GM15510 (cell line): ENCODE measurements around the gene LILRB2.

Source experiments
- POLR2A ChIP-seq: IDR thresholded peaks from 3 replicates; pipeline ENCODE4 v1.6.1; 2011; ENCODE audit warnings: borderline replicate concordance; ENCODE audit not compliant: insufficient read length; ENCODE audit errors: extremely low read depth

The LILRB2 gene

GRCh38 chr19:54281007-54281728 is at the start of gene LILRB2:
LILRB2 (minus strand) TSS chr19:54281110; CDS start chr19:54280496, 614 bp downstream.
- no peak for TF ChIP-seq POLR2A

DNA sequence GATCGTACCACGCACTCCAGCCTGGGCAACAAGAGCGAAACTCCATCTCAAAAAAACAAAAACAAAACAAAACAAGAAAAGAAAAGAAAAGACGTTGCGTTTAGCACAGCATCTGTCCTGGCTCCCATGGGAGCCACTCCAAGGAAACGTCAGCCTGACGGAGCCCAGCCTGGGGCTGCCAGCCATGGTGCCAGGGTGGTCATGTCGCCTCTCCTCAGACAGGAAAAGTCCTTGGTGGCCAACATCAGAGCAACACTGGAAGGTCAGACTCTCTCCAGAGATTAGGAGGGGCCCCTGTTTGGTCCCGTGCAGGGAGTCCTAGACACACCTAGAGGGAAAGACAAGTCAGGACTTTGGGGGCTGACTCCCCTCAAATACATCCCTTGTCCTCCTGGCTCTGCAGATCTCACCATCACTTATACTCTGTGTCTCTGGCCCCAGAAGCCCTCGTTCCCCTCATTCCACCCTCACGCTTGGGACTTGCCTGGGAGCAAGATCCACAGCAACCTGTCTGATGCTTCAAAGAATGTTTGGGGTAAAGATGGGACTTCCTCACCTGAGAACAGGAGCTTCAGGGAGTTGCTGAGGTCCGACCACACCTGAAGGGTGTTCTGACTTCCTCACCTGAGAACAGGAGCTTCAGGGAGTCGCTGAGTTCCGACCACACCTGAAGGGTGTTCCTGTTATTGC is 48.7 kb upstream of the LILRB2 start:
- TF ChIP-seq POLR2A = no peak

DNA sequence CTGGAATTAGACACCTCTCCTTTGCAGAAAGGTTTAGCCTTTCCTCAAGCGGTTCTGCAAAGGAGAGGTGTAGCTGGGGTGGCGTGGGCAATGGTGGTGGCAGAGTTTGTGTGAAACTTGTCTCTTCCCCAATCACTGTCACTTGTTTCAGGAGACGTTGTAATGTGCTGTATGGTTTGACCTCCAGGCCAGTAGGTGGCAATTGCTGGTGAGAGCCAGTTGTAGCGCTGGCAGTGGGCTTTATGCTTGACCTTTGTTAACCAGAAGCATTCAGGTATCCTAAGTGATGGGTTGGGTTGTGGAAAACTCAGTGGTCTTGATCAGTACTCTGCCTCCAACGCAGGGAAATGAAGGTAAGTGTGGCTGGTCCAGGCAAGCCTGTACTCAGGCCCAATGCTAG is 44.7 kb upstream of the LILRB2 start:
- TF ChIP-seq POLR2A = no peak

- no peak for TF ChIP-seq POLR2A
Measured at GRCh38 chr19:54325194-54325621, 44.3 kb upstream of the LILRB2 start.

DNA sequence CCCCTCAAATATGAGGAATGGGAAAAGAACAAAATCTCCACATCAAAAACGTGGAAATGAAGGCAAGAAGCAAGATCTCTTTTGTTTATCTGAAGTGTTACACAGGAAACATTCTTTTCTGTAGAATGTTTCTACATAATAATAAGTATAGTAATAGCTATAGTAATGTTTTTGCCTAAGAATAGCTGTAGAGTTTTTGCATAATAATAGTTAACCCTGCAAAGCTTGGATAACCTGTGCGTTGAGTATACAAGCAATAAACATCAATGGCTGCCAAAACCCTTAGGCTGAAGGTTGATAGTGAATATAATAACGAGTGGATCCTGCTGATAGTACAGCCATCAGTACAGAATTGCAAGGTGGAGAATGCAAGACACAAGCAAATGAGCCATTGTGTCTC is 43.2 kb upstream of the LILRB2 start:
- no peak for TF ChIP-seq POLR2A

- no peak for TF ChIP-seq POLR2A
Measured at GRCh38 chr19:54319892-54320670, 39.2 kb upstream of the LILRB2 start.

- no peak for TF ChIP-seq POLR2A
Measured at GRCh38 chr19:54319049-54319448, 38.1 kb upstream of the LILRB2 start.

- TF ChIP-seq POLR2A = no peak
Measured at GRCh38 chr19:54317965-54318240, 37.0 kb upstream of the LILRB2 start.

GRCh38 chr19:54317108-54317964 is 36.4 kb upstream of the LILRB2 start:
- TF ChIP-seq POLR2A = no peak

DNA sequence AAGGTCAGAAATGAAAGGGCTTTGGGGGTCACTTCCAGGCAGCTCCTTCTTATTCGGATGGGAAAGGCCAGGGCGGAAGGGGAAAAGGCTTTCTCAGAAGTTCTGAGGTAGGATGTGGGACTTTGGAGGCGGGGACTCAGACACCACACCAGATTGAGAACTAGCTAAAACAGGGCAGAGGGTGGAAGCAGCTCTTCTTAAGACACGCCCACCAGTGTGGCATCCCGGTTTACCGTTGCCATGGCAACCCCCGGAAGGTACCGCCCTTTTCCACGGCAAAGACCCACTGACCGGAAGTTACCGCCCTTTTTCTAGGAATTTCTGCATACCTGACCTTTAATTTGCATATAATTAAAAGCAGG is 35.8 kb upstream of the LILRB2 start:
- TF ChIP-seq POLR2A = no peak

DNA sequence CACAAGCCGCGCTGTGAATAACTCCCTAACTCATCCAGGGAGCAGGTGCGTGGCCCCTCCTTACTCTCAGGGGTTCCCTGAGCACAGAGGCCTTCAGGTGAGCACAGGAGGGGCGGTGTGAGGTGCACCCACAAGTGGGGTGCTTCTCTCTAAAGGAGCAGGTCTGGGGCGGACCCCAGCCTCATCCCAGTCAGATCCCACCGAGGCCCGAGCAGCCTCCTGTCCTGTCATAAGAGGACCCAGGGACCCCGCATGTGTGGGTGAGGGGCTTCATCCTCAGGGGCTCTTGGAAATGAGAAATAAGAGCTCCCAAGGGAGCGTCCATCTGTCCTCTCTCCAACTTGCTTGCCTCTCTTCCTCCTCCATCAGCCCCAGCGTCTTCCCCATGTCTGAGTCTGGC is 35.0 kb upstream of the LILRB2 start:
- no peak for TF ChIP-seq POLR2A

DNA sequence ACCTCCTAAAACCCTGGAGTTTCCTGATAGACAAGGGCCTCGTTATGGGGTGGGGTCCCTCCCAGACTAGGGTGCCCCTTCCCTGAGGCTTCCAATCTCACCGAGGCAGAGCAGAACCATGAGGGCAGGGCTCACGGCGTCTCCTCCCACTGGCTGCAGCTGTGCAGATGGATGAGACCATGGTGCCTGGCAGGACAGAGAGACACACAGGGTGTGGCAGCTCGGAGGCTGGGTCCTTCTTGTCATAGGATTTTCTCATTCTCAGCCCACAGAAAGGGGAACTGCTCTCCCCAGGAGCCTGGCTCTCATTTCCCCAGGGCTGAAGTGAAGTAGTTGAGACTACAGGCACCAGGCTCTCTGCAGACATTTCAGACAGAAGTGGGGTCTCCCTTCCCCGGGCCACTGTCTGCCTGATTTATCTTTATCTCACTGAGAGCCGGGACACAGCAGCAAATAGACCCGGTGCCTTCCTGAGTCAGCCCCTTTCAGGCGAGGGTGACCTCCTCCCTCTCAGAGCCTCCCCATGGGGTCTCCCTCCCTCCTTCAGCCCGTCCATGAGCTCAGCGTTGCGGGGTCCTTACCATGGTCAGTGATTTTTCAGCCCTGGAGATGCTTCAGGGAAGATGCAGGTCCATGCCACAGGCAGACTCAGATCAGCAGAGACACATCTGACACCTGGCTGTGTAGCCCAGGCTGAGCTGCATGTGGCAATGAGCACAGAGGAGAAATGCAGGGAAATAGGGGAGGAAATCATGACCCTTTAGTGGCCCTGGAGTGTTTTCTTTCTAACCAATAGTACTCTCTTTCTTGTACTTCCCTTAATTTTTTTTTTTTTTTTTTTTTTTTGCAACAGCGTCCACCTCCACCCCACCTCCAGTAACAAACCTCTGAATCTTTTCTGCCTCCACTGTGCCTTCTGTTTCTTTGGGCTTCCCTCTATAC is 31.8 kb upstream of the LILRB2 start, which contains the start of gene LILRA5:
Gene LILRA5, minus strand, starts transcription at position 731 of the 942 bp plus-strand sequence. Its CDS starts 147 bp downstream, at position 584.
- TF ChIP-seq POLR2A = no peak

- no peak for TF ChIP-seq POLR2A
Measured at GRCh38 chr19:54312011-54312410, 31.1 kb upstream of the LILRB2 start.
